ENCODE results near the gene PDE6A.

Gene PDE6A

GRCh38 chr5:149838881-149839739, 105.5 kb downstream of the PDE6A start:
- no peak for DNase-seq (ENCODE audit: low spot score)

- DNase-seq (ENCODE audit: low spot score) = peak; percentile 57
These were observed 106.8 kb downstream of the PDE6A start for GRCh38 chr5:149837680-149838269.

- DNase-seq (ENCODE audit: low spot score) = no peak
These were observed 108.0 kb downstream of the PDE6A start for GRCh38 chr5:149836451-149837139.

- DNase-seq (ENCODE audit: low spot score) = peak; percentile 68
These were observed 110.2 kb downstream of the PDE6A start for GRCh38 chr5:149834246-149834855.

GRCh38 chr5:149833116-149833827, 111.3 kb downstream of the PDE6A start:
- no peak for DNase-seq (ENCODE audit: low spot score)

GRCh38 chr5:149832636-149833035, 112.0 kb downstream of the PDE6A start:
- no peak for DNase-seq (ENCODE audit: low spot score)

GRCh38 chr5:149831492-149831891, 113.1 kb downstream of the PDE6A start:
- DNase-seq (ENCODE audit: low spot score) = no peak

GRCh38 chr5:149830579-149830978, 114.0 kb downstream of the PDE6A start:
- no peak for DNase-seq (ENCODE audit: low spot score)

GRCh38 chr5:149829954-149830353, 114.6 kb downstream of the PDE6A start:
- DNase-seq (ENCODE audit: low spot score) = peak; percentile 18

GRCh38 chr5:149828161-149829011, 116.2 kb downstream of the PDE6A start:
- DNase-seq (ENCODE audit: low spot score) = peak; percentile 82

- DNase-seq (ENCODE audit: low spot score) = no peak
These were observed 117.0 kb downstream of the PDE6A start for GRCh38 chr5:149827546-149827945.

- no peak for DNase-seq (ENCODE audit: low spot score)
These were observed 117.5 kb downstream of the PDE6A start for GRCh38 chr5:149827086-149827485.

- no peak for DNase-seq (ENCODE audit: low spot score)
These were observed 118.0 kb downstream of the PDE6A start for GRCh38 chr5:149826574-149826973.

- DNase-seq (ENCODE audit: low spot score) = no peak
These were observed 119.7 kb downstream of the PDE6A start for GRCh38 chr5:149824846-149825245.

GRCh38 chr5:149824120-149824519, 120.5 kb downstream of the PDE6A start:
- DNase-seq (ENCODE audit: low spot score) = no peak

- DNase-seq (ENCODE audit: low spot score) = no peak
These were observed 121.2 kb downstream of the PDE6A start for GRCh38 chr5:149823375-149823774.

- DNase-seq (ENCODE audit: low spot score) = no peak
These were observed 122.3 kb downstream of the PDE6A start for GRCh38 chr5:149822301-149822700.

GRCh38 chr5:149820536-149821510, 123.8 kb downstream of the PDE6A start:
- no peak for DNase-seq (ENCODE audit: low spot score)

GRCh38 chr5:149820012-149820411, 124.6 kb downstream of the PDE6A start:
- no peak for DNase-seq (ENCODE audit: low spot score)
